ENCODE measurements around the gene ACTN3.
"Not testable (repeated sequence)": the region's sequence is repeated elsewhere in the genome, so short reads cannot be mapped to it uniquely, and the experiment has no call there.

The ACTN3 gene

DNA sequence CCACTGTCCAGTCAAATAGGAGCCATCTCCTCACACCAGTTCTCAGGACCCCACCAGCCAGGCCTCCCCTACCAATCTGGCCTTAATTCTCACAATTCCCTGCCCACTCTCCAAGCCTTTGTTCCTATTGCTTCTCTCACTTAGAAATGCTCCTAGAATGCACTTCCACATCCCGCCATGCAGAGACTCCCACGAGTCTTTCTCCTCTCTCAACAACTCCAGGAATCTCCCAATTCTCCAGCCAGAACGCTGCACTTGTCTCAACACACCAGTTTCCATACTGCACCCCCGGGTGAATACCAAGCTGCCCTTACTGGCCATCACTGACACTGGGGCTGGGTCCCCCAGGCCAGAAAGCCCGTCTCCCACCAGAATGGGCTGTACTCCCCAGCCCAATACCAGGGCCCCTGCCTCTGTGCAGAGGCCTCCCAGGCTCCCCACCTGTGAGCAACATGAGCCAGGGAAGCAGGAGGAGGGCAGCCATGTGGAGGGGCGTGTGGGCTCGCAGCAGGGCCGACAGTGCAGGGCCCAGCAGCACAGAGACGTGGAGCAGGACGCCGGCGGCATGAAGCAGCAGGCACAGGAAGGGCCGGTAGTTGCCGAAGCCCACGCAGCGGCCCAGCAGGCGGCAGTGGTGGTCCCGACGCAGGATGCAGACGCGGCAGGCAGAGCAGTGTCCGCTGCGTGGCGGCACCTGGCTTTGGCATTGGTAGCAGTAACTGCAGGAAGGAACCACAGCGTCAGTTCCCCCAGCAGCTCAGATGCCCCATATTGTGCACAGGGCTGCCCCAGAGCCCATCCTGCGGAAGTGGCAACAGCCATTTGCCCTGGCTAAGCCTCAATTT, 3.2 kb upstream of the ACTN3 start:
- peak; percentile 43 to 57 for DNase-seq (ENCODE audit: extremely low read depth in 1 of 2, low read depth in 1 of 2)

GRCh38 chr11:66544952-66545351, 1.8 kb upstream of the ACTN3 start:
- not testable (repeated sequence) for DNase-seq (ENCODE audit: extremely low read depth in 1 of 2, low read depth in 1 of 2)

GRCh38 chr11:66545701-66546367, 869 bp upstream of the ACTN3 start, which contains the start of gene ZDHHC24:
Gene ZDHHC24, minus strand, starts transcription at chr11:66546048. Its CDS starts 45 bp downstream, at chr11:66546003.
- peak; percentile 87 to 94 for DNase-seq (ENCODE audit: extremely low read depth in 1 of 2, low read depth in 1 of 2)

DNA sequence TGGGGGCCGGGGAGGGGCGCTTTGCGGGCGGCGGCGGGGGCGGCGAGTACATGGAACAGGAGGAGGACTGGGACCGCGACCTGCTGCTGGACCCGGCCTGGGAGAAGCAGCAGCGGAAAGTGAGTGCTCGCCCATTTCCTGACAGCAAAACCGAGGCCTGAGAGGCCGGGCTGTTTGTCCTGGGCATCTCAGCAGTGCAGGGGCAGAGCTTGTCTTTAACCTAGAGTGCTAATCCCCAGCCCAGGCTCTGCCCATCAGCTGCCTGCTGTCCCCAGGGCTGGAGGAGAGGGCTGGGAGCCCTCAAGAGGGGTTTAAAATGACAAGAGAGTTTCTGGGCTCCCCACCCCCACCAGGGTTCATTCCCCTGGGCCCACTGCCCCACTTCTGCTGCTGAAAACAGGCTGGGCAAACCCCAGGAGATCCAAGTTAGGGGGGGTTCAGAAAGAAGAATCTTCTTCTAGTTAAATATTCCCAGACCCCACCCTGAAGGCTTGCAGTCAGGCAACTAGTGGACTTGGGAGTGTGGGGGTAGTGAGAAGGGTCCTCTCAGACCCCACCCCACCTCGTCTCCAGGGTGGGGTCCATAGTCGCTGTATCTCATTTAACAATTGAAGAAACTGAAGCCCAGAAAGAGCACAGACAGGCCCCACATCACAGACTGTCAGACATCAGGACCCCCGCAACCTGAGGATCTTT, 411 bp downstream of the ACTN3 start:
- no peak for DNase-seq (ENCODE audit: extremely low read depth in 1 of 2, low read depth in 1 of 2)

- DNase-seq (ENCODE audit: extremely low read depth in 1 of 2, low read depth in 1 of 2): no peak
Observed at GRCh38 chr11:66547662-66548009, 933 bp downstream of the ACTN3 start.

DNA sequence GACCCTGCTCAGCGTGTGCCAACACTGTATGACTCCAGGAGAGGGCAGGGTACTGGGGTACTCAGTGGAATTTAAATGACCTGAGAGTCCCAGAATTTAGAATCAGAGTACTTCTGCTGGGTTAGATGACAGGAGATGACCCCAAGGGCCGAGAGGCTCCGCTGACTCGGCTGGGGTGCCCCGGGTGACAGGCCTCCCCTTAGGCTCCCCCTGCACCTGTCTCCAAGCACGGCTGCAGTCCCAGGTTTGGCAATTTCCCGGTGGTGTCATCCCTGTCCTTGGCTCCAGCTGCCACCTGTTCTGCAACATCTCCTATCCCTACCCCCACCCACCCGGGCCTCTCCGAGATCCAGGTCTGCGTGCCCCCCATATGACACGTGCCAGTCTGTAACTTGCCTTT, 1.3 kb downstream of the ACTN3 start:
- DNase-seq (ENCODE audit: extremely low read depth in 1 of 2, low read depth in 1 of 2): no peak

GRCh38 chr11:66548774-66549630, 2.3 kb downstream of the ACTN3 start:
- no peak for DNase-seq (ENCODE audit: extremely low read depth in 1 of 2, low read depth in 1 of 2)

GRCh38 chr11:66549696-66550095, 3.0 kb downstream of the ACTN3 start:
- no peak for DNase-seq (ENCODE audit: extremely low read depth in 1 of 2, low read depth in 1 of 2)

DNA sequence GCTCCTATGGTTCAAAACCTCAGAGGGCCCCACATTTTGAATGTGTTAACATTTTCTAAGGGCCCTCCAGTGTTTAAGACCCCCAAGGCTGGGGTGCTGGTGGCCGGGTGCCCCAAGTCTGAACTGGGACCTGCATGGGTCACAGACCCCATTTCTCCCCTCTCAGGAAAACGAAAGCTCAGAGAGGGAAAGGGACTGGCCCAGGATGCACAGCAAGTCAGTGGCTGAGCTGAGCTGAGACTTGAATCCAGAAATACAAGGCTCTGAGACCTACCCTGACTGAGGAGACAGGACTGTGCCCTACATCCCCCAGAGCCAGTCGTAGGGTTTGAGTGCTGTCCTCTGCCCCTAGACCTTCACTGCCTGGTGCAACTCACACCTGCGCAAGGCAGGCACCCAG, 4.2 kb downstream of the ACTN3 start:
- no peak for DNase-seq (ENCODE audit: extremely low read depth in 1 of 2, low read depth in 1 of 2)

DNA sequence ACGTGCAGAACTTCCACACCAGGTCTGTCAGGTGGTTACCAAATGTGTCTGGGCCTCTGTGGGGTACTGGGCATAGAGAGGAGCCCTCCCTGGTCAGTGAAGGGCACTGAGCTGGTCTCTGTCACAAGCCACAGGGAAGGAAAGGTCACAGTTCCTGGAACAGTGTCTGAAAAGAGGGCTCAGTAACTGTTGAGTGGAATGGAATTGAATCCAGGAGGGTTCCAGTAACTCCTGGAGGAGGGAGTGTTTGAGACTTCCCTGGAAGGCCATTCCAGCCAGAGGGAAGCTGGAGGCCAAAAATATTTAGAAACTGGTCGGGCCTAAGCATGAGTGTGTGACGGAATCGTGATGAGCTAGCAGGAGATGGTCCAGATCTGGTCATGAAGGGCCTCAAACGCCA, 7.9 kb downstream of the ACTN3 start:
- DNase-seq (ENCODE audit: extremely low read depth in 1 of 2, low read depth in 1 of 2): no peak

- DNase-seq (ENCODE audit: extremely low read depth in 1 of 2, low read depth in 1 of 2): no peak
Observed at GRCh38 chr11:66555416-66555815, 8.7 kb downstream of the ACTN3 start.

GRCh38 chr11:66556086-66556485, 9.4 kb downstream of the ACTN3 start:
- DNase-seq (ENCODE audit: extremely low read depth in 1 of 2, low read depth in 1 of 2): no peak

- no peak for DNase-seq (ENCODE audit: extremely low read depth in 1 of 2, low read depth in 1 of 2)
Observed at GRCh38 chr11:66557733-66558326, 11.1 kb downstream of the ACTN3 start.

- DNase-seq (ENCODE audit: extremely low read depth in 1 of 2, low read depth in 1 of 2): no peak
Observed at GRCh38 chr11:66559142-66559865, 12.6 kb downstream of the ACTN3 start.

- no peak for DNase-seq (ENCODE audit: extremely low read depth in 1 of 2, low read depth in 1 of 2)
Observed at GRCh38 chr11:66559866-66560676, 13.4 kb downstream of the ACTN3 start.

- no peak for DNase-seq (ENCODE audit: extremely low read depth in 1 of 2, low read depth in 1 of 2)
Observed at GRCh38 chr11:66561178-66561974, 14.7 kb downstream of the ACTN3 start.

- DNase-seq (ENCODE audit: extremely low read depth in 1 of 2, low read depth in 1 of 2): no peak
Observed at GRCh38 chr11:66561975-66562248, 15.2 kb downstream of the ACTN3 start.

DNA sequence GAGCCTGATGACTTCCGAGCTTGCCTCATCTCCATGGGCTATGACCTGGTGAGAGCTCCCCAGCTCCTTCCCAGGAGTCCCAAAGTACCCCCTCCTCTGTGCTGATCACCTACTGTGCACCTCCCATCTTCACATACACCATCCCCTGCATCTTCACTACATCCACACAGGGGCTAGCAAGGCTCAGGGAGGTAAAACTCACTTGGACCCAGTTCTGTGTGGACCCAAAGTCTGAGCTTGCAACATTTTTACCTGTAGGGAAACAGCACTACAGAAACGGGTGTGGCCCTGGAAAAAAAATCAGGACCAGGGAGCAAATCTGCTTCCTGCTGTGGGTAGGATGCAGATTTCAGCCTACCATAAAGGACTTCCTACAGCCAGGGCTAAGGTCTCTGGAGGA, 15.6 kb downstream of the ACTN3 start:
- DNase-seq (ENCODE audit: extremely low read depth in 1 of 2, low read depth in 1 of 2): no peak

All from stimulated activated CD8-positive, alpha-beta memory T cell treated with anti-CD3 and anti-CD28 coated beads, Interleukin-7, amount 100 ng/mL, for 48 hours (primary cell).